PFSK-1 (cell line): ENCODE measurements around the gene C13orf46.

Source experiments
- FOXP2 ChIP-seq: optimal IDR thresholded peaks from 2 replicates; pipeline ENCODE3; 2011; ENCODE audit warnings: borderline replicate concordance, control low read depth, inconsistent platforms; ENCODE audit not compliant: insufficient read depth; ENCODE audit errors: extremely low read length, extremely low read depth
- POLR2AphosphoS5 ChIP-seq: IDR thresholded peaks from 2 replicates; pipeline ENCODE4 v1.6.1; 2012; ENCODE audit warnings: low read depth, mild to moderate bottlenecking, control low read depth, low read length, moderate library complexity
- REST ChIP-seq, 2 experiments: IDR thresholded peaks; 2 replicates each; pipeline versions ENCODE4 v1.6.1 to v1.8.0; 2011 to 2012; ENCODE audit warnings: low read depth in 2 of 2, low read length in 2 of 2, control low read depth in 1 of 2, inconsistent platforms in 1 of 2, mild to moderate bottlenecking in 1 of 2, moderate library complexity in 1 of 2; ENCODE audit not compliant: insufficient read depth in 1 of 2
- SIN3A ChIP-seq: IDR thresholded peaks from 2 replicates; pipeline ENCODE4 v1.6.1; 2012; ENCODE audit warnings: mild to moderate bottlenecking, low read length, moderate library complexity, borderline replicate concordance; ENCODE audit not compliant: insufficient read depth
- TAF1 ChIP-seq: IDR thresholded peaks from 2 replicates; pipeline ENCODE4 v1.6.1; 2012; ENCODE audit warnings: low read length, control low read depth, borderline replicate concordance; ENCODE audit not compliant: insufficient read depth

C13orf46 gene

DNA sequence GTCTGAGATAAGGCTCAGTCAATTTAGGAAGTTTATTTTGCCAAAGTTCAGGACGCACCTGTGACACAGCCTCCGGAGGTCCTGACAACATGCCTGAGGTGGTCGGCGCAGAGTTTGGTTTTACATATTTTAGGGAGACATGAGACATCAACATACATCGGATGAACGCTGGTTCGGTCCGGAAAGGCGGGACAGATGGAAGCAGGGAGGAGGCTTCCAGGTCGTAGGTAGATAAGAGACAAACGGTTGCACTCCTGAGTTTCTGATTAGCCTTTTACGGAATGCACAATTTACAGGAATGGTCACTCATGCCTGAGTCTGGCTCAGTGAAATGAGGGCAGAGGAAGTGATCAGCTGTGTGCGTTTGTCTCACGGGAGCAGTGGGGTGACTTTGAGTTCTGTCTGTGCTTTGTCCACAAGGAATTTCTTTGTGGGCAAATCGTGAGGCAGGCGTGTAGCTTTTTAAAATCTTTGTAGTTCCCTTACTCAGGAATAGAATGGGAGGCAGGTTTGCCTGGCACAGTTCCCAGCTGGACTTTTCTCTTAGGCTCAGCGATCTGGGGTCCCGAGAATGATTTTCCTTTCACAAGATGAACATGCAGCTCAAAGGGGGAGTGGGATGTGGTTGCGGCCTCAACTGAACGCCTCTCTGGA is 36.2 kb downstream of the C13orf46 start:
- TF ChIP-seq TAF1, result no peak
- no peak for TF ChIP-seq FOXP2
- no peak for TF ChIP-seq POLR2AphosphoS5
- TF ChIP-seq REST (IDR thresholded peaks at IDR 0.05; ENCODE audit: insufficient read depth in 1 of 2, low read depth in 2 of 2, low read length in 2 of 2), result no peak
- no peak for TF ChIP-seq SIN3A

DNA sequence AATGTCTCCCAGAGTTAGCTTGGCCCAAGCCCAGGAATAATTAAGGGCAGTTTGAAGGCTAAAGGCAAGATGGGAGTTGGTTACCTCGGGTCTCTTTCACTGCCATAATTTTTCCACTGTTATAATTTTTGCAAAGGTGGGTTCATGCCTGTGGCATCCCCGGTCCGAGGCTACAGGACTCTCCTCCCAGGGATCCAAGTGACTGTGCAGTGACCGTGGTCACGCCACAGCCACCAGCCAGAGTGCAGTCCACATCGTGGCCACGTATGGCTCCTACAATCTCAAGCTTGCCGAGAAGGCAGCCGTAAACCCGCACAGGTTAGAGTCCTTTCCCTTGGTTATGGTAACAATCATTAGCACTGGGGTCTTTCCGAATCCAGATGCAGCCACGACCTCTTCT is 36.8 kb downstream of the C13orf46 start:
- TF ChIP-seq POLR2AphosphoS5 (no peak), TAF1 (no peak), FOXP2 (no peak), SIN3A (no peak), REST (IDR thresholded peaks at IDR 0.05; ENCODE audit: insufficient read depth in 1 of 2, low read depth in 2 of 2, low read length in 2 of 2) (no peak)

- TF ChIP-seq REST (IDR thresholded peaks at IDR 0.05; ENCODE audit: insufficient read depth in 1 of 2, low read depth in 2 of 2, low read length in 2 of 2) (no peak), TAF1 (no peak), FOXP2 (no peak), SIN3A (no peak), POLR2AphosphoS5 (no peak)
Observed at GRCh38 chr13:113936166-113936965, 37.5 kb downstream of the C13orf46 start.

DNA sequence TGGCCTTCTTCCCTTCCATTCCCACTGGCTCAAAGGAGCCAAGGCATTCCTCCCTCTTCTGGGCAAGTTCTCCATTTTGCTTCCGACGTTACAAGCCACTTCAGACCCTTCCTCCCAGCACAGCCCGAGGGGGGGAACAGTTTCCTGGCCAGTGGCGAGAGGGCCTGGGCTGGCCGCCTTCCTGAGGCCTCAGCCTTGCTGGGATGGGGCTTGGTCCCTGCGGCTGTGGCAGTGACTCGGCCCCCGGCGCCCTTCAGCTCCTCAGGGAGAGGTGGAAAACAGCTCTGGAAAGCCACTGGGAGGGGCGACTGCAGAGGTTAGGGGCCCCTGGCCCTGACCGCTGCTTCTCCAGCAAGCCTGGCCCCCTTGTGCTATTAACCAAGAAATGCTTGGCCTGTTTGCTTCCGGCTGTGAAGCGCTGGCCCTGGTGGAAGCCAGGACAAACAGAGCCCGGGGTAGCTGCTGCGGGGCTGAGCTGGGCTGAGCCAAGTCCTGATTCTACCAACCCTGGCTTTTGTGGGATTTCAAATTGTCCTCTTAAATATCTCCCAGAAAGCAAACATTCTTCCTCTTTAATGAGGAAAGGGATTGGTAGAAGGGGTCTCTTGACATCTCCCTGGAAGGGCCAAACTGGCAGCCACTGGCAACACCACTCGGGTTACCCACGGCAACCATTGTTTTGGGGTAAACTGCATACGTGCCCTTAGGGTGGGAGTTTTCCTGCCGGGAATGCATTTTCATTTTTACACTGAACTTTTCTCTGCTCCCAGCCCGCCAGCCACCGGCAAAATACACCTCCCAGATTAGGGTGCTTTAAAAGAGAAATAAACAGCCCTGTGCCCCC is 38.7 kb downstream of the C13orf46 start:
- TF ChIP-seq POLR2AphosphoS5 (no peak), TAF1 (no peak), SIN3A (no peak), FOXP2 (no peak), REST (IDR thresholded peaks at IDR 0.05; ENCODE audit: insufficient read depth in 1 of 2, low read depth in 2 of 2, low read length in 2 of 2) (no peak)
